ENCODE data around the gene CYP11A1.

CYP11A1 gene

GRCh38 chr15:74300057-74300795 is 67.2 kb downstream of the CYP11A1 start:
- DNase-seq (ENCODE audit: insufficient read length, low spot score) (no peak), FAIRE-seq (no peak)
- TF ChIP-seq POLR2A (IDR thresholded peaks at IDR 0.05; ENCODE audit: low read depth, low read length) = no peak

GRCh38 chr15:74297887-74298286 is 69.6 kb downstream of the CYP11A1 start:
- TF ChIP-seq POLR2A (IDR thresholded peaks at IDR 0.05; ENCODE audit: low read depth, low read length) = no peak
- DNase-seq (ENCODE audit: insufficient read length, low spot score) (no peak), FAIRE-seq (no peak)

GRCh38 chr15:74295800-74296199 is 71.6 kb downstream of the CYP11A1 start:
- no peak for FAIRE-seq
- DNase-seq (ENCODE audit: insufficient read length, low spot score) = no peak
- no peak for TF ChIP-seq POLR2A (IDR thresholded peaks at IDR 0.05; ENCODE audit: low read depth, low read length)

GRCh38 chr15:74294010-74294409 is 73.4 kb downstream of the CYP11A1 start:
- FAIRE-seq = no peak
- TF ChIP-seq POLR2A (IDR thresholded peaks at IDR 0.05; ENCODE audit: low read depth, low read length) = no peak
- no peak for DNase-seq (ENCODE audit: insufficient read length, low spot score)

- DNase-seq (ENCODE audit: insufficient read length, low spot score) (no peak), FAIRE-seq (no peak)
- TF ChIP-seq POLR2A (IDR thresholded peaks at IDR 0.05; ENCODE audit: low read depth, low read length) = no peak
These were observed 74.2 kb downstream of the CYP11A1 start for GRCh38 chr15:74293021-74293810.

- DNase-seq (ENCODE audit: insufficient read length, low spot score) (peak; percentile 72), FAIRE-seq (no peak)
- TF ChIP-seq POLR2A (IDR thresholded peaks at IDR 0.05; ENCODE audit: low read depth, low read length) = no peak
These were observed 76.1 kb downstream of the CYP11A1 start for GRCh38 chr15:74291101-74292071.

GRCh38 chr15:74290645-74291044 is 76.8 kb downstream of the CYP11A1 start:
- FAIRE-seq = no peak
- DNase-seq (ENCODE audit: insufficient read length, low spot score) = no peak
- no peak for TF ChIP-seq POLR2A (IDR thresholded peaks at IDR 0.05; ENCODE audit: low read depth, low read length)

GRCh38 chr15:74289671-74290070 is 77.8 kb downstream of the CYP11A1 start:
- no peak for FAIRE-seq
- no peak for DNase-seq (ENCODE audit: insufficient read length, low spot score)
- no peak for TF ChIP-seq POLR2A (IDR thresholded peaks at IDR 0.05; ENCODE audit: low read depth, low read length)
